Mucosa of rectum (tissue), 2 donors: ENCODE results near the gene PLXDC2.

ENCODE experiments used
- H3K27ac ChIP-seq, 2 donors: one replicate each; pipeline ENCODE4 v1.7.0; 2013; ENCODE audit warnings: inconsistent platforms in 2 of 2, low read depth in 2 of 2, low read length in 2 of 2
- H3K27me3 ChIP-seq, 2 donors: one replicate each; pipeline ENCODE4 v1.7.0; 2013; ENCODE audit warnings: low read length in 2 of 2; ENCODE audit not compliant: control insufficient read depth in 2 of 2, insufficient read depth in 2 of 2
- H3K36me3 ChIP-seq, 2 donors: one replicate each; pipeline ENCODE4 v1.7.0; 2013; ENCODE audit warnings: low read length in 2 of 2; ENCODE audit not compliant: control insufficient read depth in 2 of 2, insufficient read depth in 2 of 2
- H3K4me1 ChIP-seq, 2 donors: one replicate each; pipeline ENCODE4 v1.7.0; 2013; ENCODE audit warnings: low read length in 2 of 2, mild to moderate bottlenecking in 1 of 2; ENCODE audit not compliant: control insufficient read depth in 2 of 2, insufficient read depth in 2 of 2
- H3K4me3 ChIP-seq, 2 donors: one replicate each; pipeline ENCODE4 v1.7.0; 2013; ENCODE audit warnings: low read length in 2 of 2
- H3K9ac ChIP-seq, 2 donors: one replicate each; pipeline ENCODE4 v1.7.0; 2013; ENCODE audit warnings: low read length in 2 of 2, low read depth in 1 of 2, mild to moderate bottlenecking in 1 of 2
- H3K9me3 ChIP-seq, 2 donors: one replicate each; pipeline ENCODE4 v1.7.0; 2013; ENCODE audit warnings: low read length in 2 of 2; ENCODE audit not compliant: control insufficient read depth in 2 of 2
- donor health status: healthy.
- donor health status: Normal muscosa, but diverticular disease.

The PLXDC2 gene

DNA sequence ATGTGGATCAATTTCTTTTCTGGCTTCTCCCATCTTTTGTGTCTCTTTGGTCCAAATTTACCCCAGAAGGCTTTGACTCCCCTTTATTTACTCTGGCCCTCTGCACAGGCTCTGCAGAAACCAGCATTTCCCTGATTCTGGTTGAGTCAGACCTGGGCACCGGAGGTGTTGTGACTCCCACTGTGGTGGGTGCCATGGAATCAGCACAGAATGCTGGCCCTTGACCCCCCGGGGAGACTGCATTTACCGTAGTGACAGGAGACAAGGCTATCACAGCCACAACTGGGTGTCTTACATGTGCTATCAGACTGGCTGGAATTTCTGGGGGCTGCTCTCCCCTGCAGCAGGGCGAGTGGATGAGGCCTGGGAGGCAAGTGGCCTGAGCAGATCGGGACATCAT is 37.6 kb downstream of the PLXDC2 start:
- Histone ChIP-seq H3K4me1 (no peaks in the 10 kb centered on the region), H3K36me3 (no peaks in the 10 kb centered on the region), H3K9me3 (no peaks in the 10 kb centered on the region), H3K27me3 (no peaks in the 10 kb centered on the region), H3K4me3 (no peak overlapping the region), H3K9ac (no peak overlapping the region), H3K27ac (no peak overlapping the region)

DNA sequence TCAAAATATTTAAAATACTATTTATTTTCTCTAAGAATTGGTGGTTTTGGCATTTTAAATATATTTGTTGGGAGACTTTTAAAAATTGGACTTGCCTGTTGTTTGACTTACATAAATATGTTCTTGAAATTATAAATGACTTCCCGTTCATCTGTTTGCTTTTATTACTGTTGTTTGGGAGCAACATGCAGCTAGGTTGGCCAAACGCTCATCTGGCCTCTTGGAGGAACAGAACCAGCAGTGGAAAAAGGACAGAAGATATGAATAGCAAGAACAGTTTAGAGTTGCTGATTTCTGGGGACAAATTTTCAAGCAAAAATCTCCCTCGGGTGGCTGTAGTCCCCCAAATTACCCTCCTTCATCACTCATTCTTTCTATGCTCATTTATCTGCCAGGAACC is 41.6 kb downstream of the PLXDC2 start:
- Histone ChIP-seq H3K4me1 (no peaks in the 10 kb centered on the region), H3K9me3 (no peaks in the 10 kb centered on the region), H3K27me3 (no peaks in the 10 kb centered on the region), H3K27ac (no peak overlapping the region), H3K4me3 (no peak overlapping the region), H3K36me3 (no peaks in the 10 kb centered on the region), H3K9ac (no peak overlapping the region)

DNA sequence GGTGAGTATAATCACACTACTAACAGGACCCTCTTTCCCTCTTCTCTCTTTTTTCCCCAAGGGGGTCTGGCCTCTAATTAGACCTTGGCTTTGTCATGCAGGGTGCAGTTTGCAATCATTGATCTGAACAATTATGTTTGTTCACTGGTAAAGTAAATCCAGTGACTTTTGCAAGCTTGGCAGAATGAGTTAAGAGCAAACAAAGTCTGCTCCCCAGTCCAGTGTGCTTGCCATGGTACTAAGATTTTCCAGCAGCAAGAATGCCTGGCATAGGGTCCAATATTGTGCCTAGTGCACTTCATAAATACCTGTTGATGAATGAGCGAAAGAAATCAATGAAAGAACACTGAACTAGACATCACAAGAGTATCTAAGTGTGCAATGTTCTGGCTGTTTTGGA is 43.9 kb downstream of the PLXDC2 start:
- Histone ChIP-seq H3K27me3 (no peaks in the 10 kb centered on the region), H3K9me3 (no peaks in the 10 kb centered on the region), H3K27ac (no peak overlapping the region), H3K36me3 (no peaks in the 10 kb centered on the region), H3K9ac (no peak overlapping the region), H3K4me3 (no peak overlapping the region), H3K4me1 (no peaks in the 10 kb centered on the region)

DNA sequence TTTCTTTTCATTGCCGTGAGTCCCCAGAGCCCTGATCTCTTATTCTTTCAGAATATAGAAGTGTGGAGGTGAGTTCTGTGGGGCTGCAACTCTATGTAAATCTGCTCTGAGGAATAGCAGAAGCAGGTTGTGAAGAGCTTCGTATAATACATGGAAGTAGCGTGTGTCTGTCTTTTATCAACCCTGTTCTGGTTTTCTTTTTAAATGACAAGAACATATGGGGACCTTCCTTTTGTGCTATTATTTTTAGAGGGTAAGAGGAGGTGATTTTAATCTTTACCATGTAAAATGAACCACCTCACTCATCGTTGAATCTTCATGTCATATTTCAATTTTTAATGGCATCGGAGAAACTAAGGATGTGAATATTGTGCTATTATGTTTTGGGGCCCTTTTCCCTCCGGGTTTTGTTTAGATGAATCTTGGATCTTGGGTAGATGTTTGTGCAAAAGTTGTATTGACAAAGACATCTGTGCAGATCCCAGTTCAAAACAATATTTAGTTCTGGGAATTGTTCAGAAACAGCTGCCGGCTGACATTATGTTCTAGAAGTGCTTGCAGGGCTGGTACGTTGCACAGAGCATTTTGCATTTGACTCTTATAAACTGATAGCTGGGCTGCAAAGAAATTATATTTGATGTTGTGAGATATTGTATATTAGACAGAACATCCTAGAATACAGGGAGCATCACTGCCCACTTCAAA is 46.7 kb downstream of the PLXDC2 start:
- Histone ChIP-seq H3K36me3 (no peaks in the 10 kb centered on the region), H3K9ac (no peak overlapping the region), H3K4me1 (no peaks in the 10 kb centered on the region), H3K27ac (no peak overlapping the region), H3K9me3 (no peaks in the 10 kb centered on the region), H3K4me3 (no peak overlapping the region), H3K27me3 (no peaks in the 10 kb centered on the region)

DNA sequence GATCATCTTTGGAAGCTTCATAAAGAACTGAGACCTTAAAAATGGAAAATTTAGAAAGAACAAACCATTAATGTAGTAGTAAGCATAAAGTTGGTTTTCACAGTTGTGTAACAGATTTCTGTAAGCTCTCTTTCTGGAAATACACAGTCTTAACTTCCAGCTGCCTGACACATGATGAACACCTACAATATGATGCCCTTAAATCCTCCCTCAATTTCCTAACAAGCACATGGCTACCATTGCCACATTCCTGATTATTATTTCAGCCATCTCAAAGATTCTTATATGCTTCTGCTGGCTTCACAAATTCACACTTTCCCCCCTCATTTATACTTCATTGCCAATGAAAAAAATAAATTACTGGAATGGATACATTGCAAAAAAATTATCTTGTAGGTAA is 49.4 kb downstream of the PLXDC2 start:
- Histone ChIP-seq H3K9me3 (no peaks in the 10 kb centered on the region), H3K27ac (no peak overlapping the region), H3K36me3 (no peaks in the 10 kb centered on the region), H3K4me1 (no peaks in the 10 kb centered on the region), H3K9ac (no peak overlapping the region), H3K27me3 (no peaks in the 10 kb centered on the region), H3K4me3 (no peak overlapping the region)

DNA sequence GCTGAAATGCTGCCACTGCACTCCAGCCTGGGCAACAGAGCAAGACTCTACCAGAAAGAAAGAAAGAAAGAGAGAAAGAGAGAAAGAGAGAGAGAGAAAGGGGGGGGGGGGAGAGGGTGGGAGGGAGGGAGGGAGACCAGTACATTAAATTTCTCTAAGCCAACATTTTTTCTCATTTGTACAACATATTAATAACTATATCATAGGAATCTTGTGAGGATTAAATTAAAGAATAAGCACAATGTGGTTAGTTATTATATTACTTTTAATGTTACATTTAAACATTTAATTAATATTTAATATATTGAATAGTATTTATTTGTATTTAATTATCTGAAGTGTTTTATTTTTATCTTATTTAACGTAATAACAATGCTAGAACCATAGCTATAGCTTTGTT is 53.1 kb downstream of the PLXDC2 start:
- Histone ChIP-seq H3K4me1 (peaks cover 0 to 3% of the 10 kb centered on the region in 2 donors), H3K9ac (no peak overlapping the region), H3K27me3 (no peaks in the 10 kb centered on the region), H3K27ac (no peak overlapping the region), H3K9me3 (no peaks in the 10 kb centered on the region), H3K4me3 (no peak overlapping the region), H3K36me3 (no peaks in the 10 kb centered on the region)

DNA sequence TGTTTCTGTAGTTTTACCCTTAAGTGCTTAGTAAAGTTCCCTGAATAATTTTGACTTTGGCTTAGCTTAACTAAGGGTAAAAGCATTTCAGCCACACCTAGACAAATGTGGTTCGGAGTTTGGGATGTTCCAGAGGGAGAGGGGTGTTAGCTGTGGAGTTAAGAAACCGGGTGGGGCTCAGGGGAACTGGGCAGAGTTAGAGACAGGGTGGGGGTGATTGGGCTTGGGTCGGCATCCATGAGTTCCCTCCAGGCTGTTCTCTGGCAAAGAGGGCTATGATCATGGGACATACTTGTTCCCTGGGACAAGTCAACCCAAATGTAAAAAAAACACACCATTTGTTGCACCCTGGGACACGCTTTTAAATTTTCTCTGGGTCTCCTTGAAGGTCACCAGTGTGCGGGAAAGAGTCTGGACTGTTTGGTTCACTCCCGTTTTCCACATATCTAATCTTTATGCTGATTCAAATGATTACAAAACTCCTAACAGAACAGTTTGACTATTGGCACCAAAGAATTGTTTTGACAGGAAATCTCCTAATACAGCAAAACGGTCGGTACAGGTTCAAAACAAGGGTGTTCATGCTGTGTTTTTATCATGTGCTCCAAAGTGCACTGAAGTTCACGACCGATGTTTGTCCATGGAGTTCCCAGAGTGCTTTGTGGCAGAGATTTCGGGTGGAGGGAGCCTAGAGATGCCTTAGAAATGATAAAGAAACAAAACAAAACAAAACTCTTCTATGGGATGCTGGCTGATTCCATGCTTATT is 56.5 kb downstream of the PLXDC2 start:
- no peaks in the 10 kb centered on the region for H3K36me3 ChIP-seq
- H3K4me1 ChIP-seq = peaks cover 0 to 3% of the 10 kb centered on the region in 2 donors
- no peak overlapping the region for H3K27ac ChIP-seq
- H3K9me3 ChIP-seq = no peaks in the 10 kb centered on the region
- H3K27me3 ChIP-seq = no peaks in the 10 kb centered on the region
- H3K9ac ChIP-seq = no peak overlapping the region
- no peak overlapping the region for H3K4me3 ChIP-seq

GRCh38 chr10:19874190-19874589 is 58.0 kb downstream of the PLXDC2 start:
- Histone ChIP-seq H3K27ac (no peak overlapping the region), H3K4me1 (peaks cover 0 to 3% of the 10 kb centered on the region in 2 donors), H3K9me3 (no peaks in the 10 kb centered on the region), H3K27me3 (no peaks in the 10 kb centered on the region), H3K9ac (no peak overlapping the region), H3K36me3 (no peaks in the 10 kb centered on the region), H3K4me3 (no peak overlapping the region)

GRCh38 chr10:19874791-19875190 is 58.6 kb downstream of the PLXDC2 start:
- Histone ChIP-seq H3K27me3 (no peaks in the 10 kb centered on the region), H3K9me3 (no peaks in the 10 kb centered on the region), H3K27ac (no peak overlapping the region), H3K9ac (no peak overlapping the region), H3K36me3 (no peaks in the 10 kb centered on the region), H3K4me1 (peaks cover 0 to 3% of the 10 kb centered on the region in 2 donors), H3K4me3 (no peak overlapping the region)

GRCh38 chr10:19876570-19876969 is 60.3 kb downstream of the PLXDC2 start:
- peaks cover 0 to 3% of the 10 kb centered on the region in 2 donors for H3K4me1 ChIP-seq
- H3K9ac ChIP-seq = no peak overlapping the region
- H3K27me3 ChIP-seq = no peaks in the 10 kb centered on the region
- no peaks in the 10 kb centered on the region for H3K36me3 ChIP-seq
- H3K27ac ChIP-seq = no peak overlapping the region
- H3K9me3 ChIP-seq = no peaks in the 10 kb centered on the region
- no peak overlapping the region for H3K4me3 ChIP-seq
